ENCODE data around the gene MAN2A1. TPM values are rescaled to one million over a fixed set of nuclear protein-coding genes. Genes with fewer than 3 reads are reported as not detected.

MAN2A1 gene
- total RNA-seq, 2 experiments from 2014 or later: 50.1 to 52.3 TPM

GRCh38 chr5:109659901-109660300, 29.8 kb upstream of the MAN2A1 start:
- no peak overlapping the region for H3K27ac Mint-ChIP-seq
- H3K9me3 Mint-ChIP-seq: no peaks in the 10 kb centered on the region
- H3K27me3 Mint-ChIP-seq (ENCODE audit: low read depth): peaks cover 3% of the 10 kb centered on the region
- no peak overlapping the region for H3K4me3 Mint-ChIP-seq
- H3K36me3 Mint-ChIP-seq (ENCODE audit: low read depth): no peaks in the 10 kb centered on the region
- CTCF ChIA-PET: interaction anchor here (0.6 kb wide), 1 partner anchor 36 kb away, joined by 6 read pairs; no protein-coding TSS in a partner anchor
- DNase-seq: no peak
- H3K4me1 Mint-ChIP-seq (ENCODE audit: low read depth): peaks cover 24% of the 10 kb centered on the region
- intact Hi-C loops (cut with micrococcal nuclease): no loop called here

GRCh38 chr5:109660301-109660700, 29.4 kb upstream of the MAN2A1 start:
- Mint-ChIP-seq H3K36me3 (ENCODE audit: low read depth) (no peaks in the 10 kb centered on the region), H3K27me3 (ENCODE audit: low read depth) (peaks cover 3% of the 10 kb centered on the region), H3K27ac (no peak overlapping the region), H3K4me3 (no peak overlapping the region), H3K9me3 (no peaks in the 10 kb centered on the region), H3K4me1 (ENCODE audit: low read depth) (peaks cover 22% of the 10 kb centered on the region)
- intact Hi-C loops (cut with micrococcal nuclease): no loop called here
- DNase-seq: no peak
- CTCF ChIA-PET: interaction anchor here (0.6 kb wide), 1 partner anchor 36 kb away, joined by 6 read pairs; no protein-coding TSS in a partner anchor

- Mint-ChIP-seq H3K4me3 (no peak overlapping the region), H3K27me3 (ENCODE audit: low read depth) (no peaks in the 10 kb centered on the region), H3K27ac (no peak overlapping the region), H3K9me3 (no peaks in the 10 kb centered on the region), H3K36me3 (ENCODE audit: low read depth) (no peaks in the 10 kb centered on the region), H3K4me1 (ENCODE audit: low read depth) (no peaks in the 10 kb centered on the region)
- DNase-seq: no peak
- CTCF ChIA-PET: no interaction called here
- intact Hi-C loops (cut with micrococcal nuclease): no loop called here
Measured at GRCh38 chr5:109668237-109668636, 21.5 kb upstream of the MAN2A1 start.

DNA sequence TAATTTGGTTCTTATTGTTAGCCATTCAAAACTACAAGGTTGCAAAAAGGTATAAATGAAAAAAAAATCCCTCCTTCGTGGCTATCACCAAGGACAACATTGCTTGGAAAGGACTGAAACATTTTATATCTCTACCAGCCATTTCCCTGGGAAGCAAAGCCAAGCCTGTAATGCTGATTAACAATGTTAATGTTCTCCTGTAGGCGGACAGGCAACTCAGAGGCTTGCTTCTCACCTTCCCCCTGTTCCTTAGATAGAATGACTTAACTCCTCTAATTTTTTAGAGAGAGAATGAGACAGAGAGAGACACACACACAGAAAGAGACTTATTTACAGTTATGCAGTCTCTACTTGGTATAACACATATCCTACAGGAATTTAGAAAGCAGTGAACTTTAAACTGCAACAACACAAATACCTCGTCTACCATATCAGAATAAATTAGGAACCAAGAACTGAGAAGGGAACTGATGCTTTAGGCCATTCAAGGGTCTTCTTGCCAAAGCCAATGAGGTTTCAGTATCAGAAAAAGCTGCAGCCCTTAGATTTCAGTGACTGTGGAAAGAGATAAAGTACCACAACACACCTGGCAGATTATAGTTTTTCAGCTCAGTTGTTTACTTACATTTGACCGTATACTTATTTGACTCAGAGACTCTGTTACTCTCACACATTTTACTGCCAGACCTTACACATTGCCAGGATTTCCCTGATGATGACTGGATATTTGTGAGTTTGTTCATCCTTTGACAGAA, 20.9 kb upstream of the MAN2A1 start:
- Mint-ChIP-seq H3K36me3 (ENCODE audit: low read depth) (no peaks in the 10 kb centered on the region), H3K27me3 (ENCODE audit: low read depth) (peaks cover under 1% of the 10 kb centered on the region), H3K27ac (no peak overlapping the region), H3K4me3 (no peak overlapping the region), H3K9me3 (no peaks in the 10 kb centered on the region), H3K4me1 (ENCODE audit: low read depth) (no peaks in the 10 kb centered on the region)
- intact Hi-C loops (cut with micrococcal nuclease): no loop called here
- no peak for DNase-seq
- CTCF ChIA-PET: no interaction called here

DNA sequence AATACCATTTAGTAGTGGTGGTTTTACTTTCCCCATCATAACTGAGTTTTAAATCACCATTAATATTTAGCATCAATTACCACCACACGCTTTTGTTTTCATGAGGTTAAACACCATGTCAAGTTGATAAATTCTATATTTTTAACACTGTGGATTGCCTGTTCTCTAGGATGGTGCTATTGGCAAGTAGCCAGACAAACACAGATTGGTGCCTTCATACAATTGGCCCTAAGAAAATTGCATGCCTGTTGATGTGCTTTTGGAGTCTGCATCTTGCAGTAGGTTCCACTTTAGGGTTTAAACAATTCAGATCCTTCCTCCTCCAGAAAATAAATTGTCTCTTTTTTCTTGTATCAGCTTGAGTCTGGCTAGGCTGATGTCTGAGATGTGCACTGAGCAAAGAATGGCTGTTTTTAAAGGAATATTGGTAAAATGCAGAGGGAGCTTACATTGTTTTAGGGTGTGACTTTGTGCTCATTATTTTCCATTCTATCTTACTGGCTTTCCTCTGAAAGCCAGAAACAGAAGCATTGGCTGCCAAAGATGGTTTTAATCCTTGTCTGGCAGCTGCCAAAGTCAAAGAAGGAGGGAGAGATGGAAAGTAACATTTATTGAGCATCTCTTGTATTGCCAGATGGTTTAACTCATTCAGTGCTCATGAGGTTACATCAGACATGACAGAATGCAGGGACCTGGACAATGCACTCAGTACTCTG, 19.6 kb upstream of the MAN2A1 start:
- no peak overlapping the region for H3K4me3 Mint-ChIP-seq
- H3K36me3 Mint-ChIP-seq (ENCODE audit: low read depth): no peaks in the 10 kb centered on the region
- H3K27me3 Mint-ChIP-seq (ENCODE audit: low read depth): peaks cover 5% of the 10 kb centered on the region
- H3K9me3 Mint-ChIP-seq: no peaks in the 10 kb centered on the region
- DNase-seq: no peak
- no peaks in the 10 kb centered on the region for H3K4me1 Mint-ChIP-seq (ENCODE audit: low read depth)
- H3K27ac Mint-ChIP-seq: no peak overlapping the region
- CTCF ChIA-PET: no interaction called here
- intact Hi-C loops (cut with micrococcal nuclease): no loop called here

GRCh38 chr5:109671136-109671535, 18.6 kb upstream of the MAN2A1 start:
- DNase-seq: no peak
- intact Hi-C loops (cut with micrococcal nuclease): no loop called here
- Mint-ChIP-seq H3K27me3 (ENCODE audit: low read depth) (peaks cover 5% of the 10 kb centered on the region), H3K36me3 (ENCODE audit: low read depth) (no peaks in the 10 kb centered on the region), H3K9me3 (no peaks in the 10 kb centered on the region), H3K27ac (no peak overlapping the region), H3K4me1 (ENCODE audit: low read depth) (no peaks in the 10 kb centered on the region), H3K4me3 (no peak overlapping the region)
- CTCF ChIA-PET: interaction anchor here (1.4 kb wide), 1 partner anchor 13 kb away, joined by 3 read pairs; no protein-coding TSS in a partner anchor

GRCh38 chr5:109674596-109674995, 15.1 kb upstream of the MAN2A1 start:
- intact Hi-C loops (cut with micrococcal nuclease): no loop called here
- H3K4me1 Mint-ChIP-seq (ENCODE audit: low read depth): no peaks in the 10 kb centered on the region
- no peaks in the 10 kb centered on the region for H3K9me3 Mint-ChIP-seq
- CTCF ChIA-PET: no interaction called here
- no peak overlapping the region for H3K4me3 Mint-ChIP-seq
- DNase-seq: no peak
- no peaks in the 10 kb centered on the region for H3K36me3 Mint-ChIP-seq (ENCODE audit: low read depth)
- no peak overlapping the region for H3K27ac Mint-ChIP-seq
- H3K27me3 Mint-ChIP-seq (ENCODE audit: low read depth): peaks cover 9% of the 10 kb centered on the region

DNA sequence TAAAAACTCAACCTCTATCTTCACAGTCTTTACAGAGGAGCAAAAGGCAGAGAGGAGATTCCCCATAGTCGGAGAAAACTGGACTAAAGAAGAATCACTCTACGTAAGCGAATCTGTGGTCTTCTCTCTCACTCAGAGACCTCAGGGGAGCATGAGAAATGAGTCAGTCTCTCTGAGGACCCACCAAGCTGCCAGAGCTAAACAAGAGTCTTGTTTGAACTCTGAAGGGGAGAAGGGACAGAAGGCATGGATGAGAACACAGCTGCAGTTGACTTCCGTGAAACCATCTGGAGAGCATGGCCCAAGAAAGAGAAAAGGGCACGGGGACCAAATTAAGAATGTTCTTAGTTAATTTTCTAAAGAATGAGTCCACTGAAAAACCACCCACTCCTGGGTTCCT, 12.8 kb upstream of the MAN2A1 start:
- intact Hi-C loops (cut with micrococcal nuclease): no loop called here
- no peaks in the 10 kb centered on the region for H3K4me1 Mint-ChIP-seq (ENCODE audit: low read depth)
- H3K27me3 Mint-ChIP-seq (ENCODE audit: low read depth): peaks cover 9% of the 10 kb centered on the region
- H3K9me3 Mint-ChIP-seq: no peaks in the 10 kb centered on the region
- no peaks in the 10 kb centered on the region for H3K36me3 Mint-ChIP-seq (ENCODE audit: low read depth)
- no peak overlapping the region for H3K27ac Mint-ChIP-seq
- DNase-seq: no peak
- H3K4me3 Mint-ChIP-seq: no peak overlapping the region
- CTCF ChIA-PET: no interaction called here

DNA sequence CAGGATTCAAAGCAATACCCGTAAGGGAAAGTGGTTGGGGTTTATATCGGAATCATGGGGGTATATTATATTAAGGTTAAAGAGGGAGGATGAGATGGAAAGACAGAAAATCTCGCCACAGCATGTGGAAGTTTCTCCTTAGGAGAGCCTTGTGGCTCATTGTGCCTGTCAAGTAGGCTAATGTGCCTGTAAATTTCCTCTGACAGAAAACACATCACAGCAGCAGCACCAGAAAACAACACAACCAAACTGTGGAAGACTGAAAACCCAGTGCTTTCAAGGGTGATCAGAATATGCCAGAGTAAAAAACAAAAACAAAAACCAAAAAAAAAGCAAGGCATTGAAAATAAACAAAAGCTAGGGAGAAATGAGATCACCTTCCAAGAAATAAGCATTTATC, 11.3 kb upstream of the MAN2A1 start:
- Mint-ChIP-seq H3K4me3 (no peak overlapping the region), H3K36me3 (ENCODE audit: low read depth) (no peaks in the 10 kb centered on the region), H3K27ac (no peak overlapping the region), H3K9me3 (no peaks in the 10 kb centered on the region), H3K4me1 (ENCODE audit: low read depth) (no peaks in the 10 kb centered on the region), H3K27me3 (ENCODE audit: low read depth) (peaks cover 9% of the 10 kb centered on the region)
- intact Hi-C loops (cut with micrococcal nuclease): no loop called here
- CTCF ChIA-PET: interaction anchor here (1.4 kb wide), 1 partner anchor 10 kb away, joined by 5 read pairs; no protein-coding TSS in a partner anchor
- no peak for DNase-seq

DNA sequence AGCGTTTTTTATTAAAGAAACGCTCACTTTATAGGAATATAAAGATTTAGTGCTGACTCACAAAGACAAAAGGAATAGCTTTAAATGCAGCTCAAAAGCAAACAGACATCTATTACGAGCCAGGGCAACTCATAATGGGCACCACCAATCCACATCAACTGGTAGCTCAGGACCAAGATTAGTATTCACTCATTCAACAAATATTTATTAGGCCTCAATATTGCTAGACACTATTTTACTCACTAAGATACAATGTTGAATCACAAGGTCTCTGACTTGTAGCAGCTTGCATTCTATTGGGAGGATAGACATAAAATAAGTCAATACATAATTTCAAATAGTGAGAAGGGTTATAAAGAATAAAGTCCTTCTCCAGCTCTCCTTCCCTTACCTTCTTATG, 8.0 kb upstream of the MAN2A1 start:
- no peak overlapping the region for H3K27ac Mint-ChIP-seq
- peaks cover under 1% of the 10 kb centered on the region for H3K27me3 Mint-ChIP-seq (ENCODE audit: low read depth)
- no peaks in the 10 kb centered on the region for H3K4me1 Mint-ChIP-seq (ENCODE audit: low read depth)
- intact Hi-C loops (cut with micrococcal nuclease): loop anchor here (10.0 kb wide), 1 partner anchor 1417 kb away; no protein-coding TSS in a partner anchor
- no peak overlapping the region for H3K4me3 Mint-ChIP-seq
- CTCF ChIA-PET: no interaction called here
- H3K36me3 Mint-ChIP-seq (ENCODE audit: low read depth): no peaks in the 10 kb centered on the region
- DNase-seq: no peak
- H3K9me3 Mint-ChIP-seq: no peaks in the 10 kb centered on the region

GRCh38 chr5:109682383-109682782, 7.3 kb upstream of the MAN2A1 start:
- Mint-ChIP-seq H3K27me3 (ENCODE audit: low read depth) (no peaks in the 10 kb centered on the region), H3K9me3 (no peaks in the 10 kb centered on the region), H3K4me3 (no peak overlapping the region), H3K36me3 (ENCODE audit: low read depth) (no peaks in the 10 kb centered on the region), H3K4me1 (ENCODE audit: low read depth) (no peaks in the 10 kb centered on the region), H3K27ac (no peak overlapping the region)
- CTCF ChIA-PET: no interaction called here
- no peak for DNase-seq
- intact Hi-C loops (cut with micrococcal nuclease): loop anchor here (10.0 kb wide), 1 partner anchor 1418 kb away; no protein-coding TSS in a partner anchor

GRCh38 chr5:109685916-109686315, 3.8 kb upstream of the MAN2A1 start:
- Mint-ChIP-seq H3K36me3 (ENCODE audit: low read depth) (no peaks in the 10 kb centered on the region), H3K27me3 (ENCODE audit: low read depth) (no peaks in the 10 kb centered on the region), H3K9me3 (peaks cover 4% of the 10 kb centered on the region), H3K27ac (no peak overlapping the region), H3K4me3 (no peak overlapping the region), H3K4me1 (ENCODE audit: low read depth) (peaks cover 5% of the 10 kb centered on the region)
- intact Hi-C loops (cut with micrococcal nuclease): loop anchor here (5.0 to 10.0 kb wide), 2 partner anchors 1051 to 1421 kb away; partner anchors contain the start of gene SLC25A46
- no peak for DNase-seq
- CTCF ChIA-PET: no interaction called here

Data from activated naive CD4-positive, alpha-beta T cell treated with anti-CD3 and anti-CD28 coated beads for 36 hours (primary cell).